Measurements from ENCODE around the gene PRKCH. TPM values are rescaled to one million over a fixed set of nuclear protein-coding genes. Genes with fewer than 3 reads are reported as not detected.

The PRKCH gene
- polyA plus RNA-seq, 1 donor from 2014 or later, result 2.0 TPM

GRCh38 chr14:61524211-61524806 lies 202.9 kb downstream of the PRKCH start:
- Histone ChIP-seq H3K9me3 (ENCODE audit: low read length) (no peaks in the 10 kb centered on the region), H2AFZ (ENCODE audit: low read depth, low read length) (no peak overlapping the region), H3K27ac (ENCODE audit: low read length) (no peak overlapping the region), H3K4me3 (ENCODE audit: low read length) (no peak overlapping the region), H3K4me2 (ENCODE audit: low read length) (no peak overlapping the region), H4K20me1 (ENCODE audit: insufficient read depth) (no peaks in the 10 kb centered on the region), H3F3A (ENCODE audit: insufficient read depth, low read length, poor library complexity, severe bottlenecking) (no peaks in the 10 kb centered on the region), H3K9ac (ENCODE audit: low read length) (no peak overlapping the region), H3K27me3 (ENCODE audit: insufficient read depth, low read depth, low read length) (no peaks in the 10 kb centered on the region), H3K79me2 (replicated peaks; ENCODE audit: insufficient read depth, low read length) (no peaks in the 10 kb centered on the region), H3K36me3 (ENCODE audit: insufficient read depth, low read length) (no peaks in the 10 kb centered on the region), H3K9me2 (ENCODE audit: insufficient read depth, low read length) (no peaks in the 10 kb centered on the region)
- TF ChIP-seq EZH2 (IDR thresholded peaks at IDR 0.05; ENCODE audit: borderline replicate concordance, insufficient read depth, low read length, poor library complexity, severe bottlenecking) (no peak), SMC3 (conservative IDR thresholded peaks at IDR 0.05; ENCODE audit: poor library complexity) (no peak), CTCF (IDR thresholded peaks at IDR 0.05; ENCODE audit: poor library complexity, severe bottlenecking) (no peak), TAF1 (IDR thresholded peaks at IDR 0.05; ENCODE audit: low read depth) (no peak), MXI1 (conservative IDR thresholded peaks at IDR 0.05; ENCODE audit: poor library complexity, severe bottlenecking) (no peak), EP300 (conservative IDR thresholded peaks at IDR 0.05; ENCODE audit: poor library complexity, severe bottlenecking) (no peak), RAD21 (conservative IDR thresholded peaks at IDR 0.05) (no peak), POLR2AphosphoS5 (IDR thresholded peaks at IDR 0.05) (no peak), REST (IDR thresholded peaks at IDR 0.05; ENCODE audit: borderline replicate concordance) (no peak)

GRCh38 chr14:61524936-61525292 lies 203.5 kb downstream of the PRKCH start:
- no peaks in the 10 kb centered on the region for H3K79me2 ChIP-seq (replicated peaks; ENCODE audit: insufficient read depth, low read length)
- H2AFZ ChIP-seq (ENCODE audit: low read depth, low read length), result no peak overlapping the region
- H3K27me3 ChIP-seq (ENCODE audit: insufficient read depth, low read depth, low read length), result no peaks in the 10 kb centered on the region
- no peak overlapping the region for H3K4me3 ChIP-seq (ENCODE audit: low read length)
- TF ChIP-seq POLR2AphosphoS5 (IDR thresholded peaks at IDR 0.05) (no peak), RAD21 (conservative IDR thresholded peaks at IDR 0.05) (no peak), CTCF (IDR thresholded peaks at IDR 0.05; ENCODE audit: poor library complexity, severe bottlenecking) (no peak), REST (IDR thresholded peaks at IDR 0.05; ENCODE audit: borderline replicate concordance) (no peak), TAF1 (IDR thresholded peaks at IDR 0.05; ENCODE audit: low read depth) (no peak), EZH2 (IDR thresholded peaks at IDR 0.05; ENCODE audit: borderline replicate concordance, insufficient read depth, low read length, poor library complexity, severe bottlenecking) (no peak), MXI1 (conservative IDR thresholded peaks at IDR 0.05; ENCODE audit: poor library complexity, severe bottlenecking) (no peak), EP300 (conservative IDR thresholded peaks at IDR 0.05; ENCODE audit: poor library complexity, severe bottlenecking) (no peak), SMC3 (conservative IDR thresholded peaks at IDR 0.05; ENCODE audit: poor library complexity) (no peak)
- H3K36me3 ChIP-seq (ENCODE audit: insufficient read depth, low read length), result no peaks in the 10 kb centered on the region
- no peaks in the 10 kb centered on the region for H3K9me2 ChIP-seq (ENCODE audit: insufficient read depth, low read length)
- no peak overlapping the region for H3K9ac ChIP-seq (ENCODE audit: low read length)
- no peaks in the 10 kb centered on the region for H4K20me1 ChIP-seq (ENCODE audit: insufficient read depth)
- H3K27ac ChIP-seq (ENCODE audit: low read length), result no peak overlapping the region
- H3K9me3 ChIP-seq (ENCODE audit: low read length), result no peaks in the 10 kb centered on the region
- no peaks in the 10 kb centered on the region for H3F3A ChIP-seq (ENCODE audit: insufficient read depth, low read length, poor library complexity, severe bottlenecking)
- no peak overlapping the region for H3K4me2 ChIP-seq (ENCODE audit: low read length)
